ENCODE data around the gene ACO2. TPM values are rescaled to one million over a fixed set of nuclear protein-coding genes. Genes with fewer than 3 reads are reported as not detected.
A peak's percentile ranks its signal among the peaks of the same experiment; 100 is the strongest.
"Not testable (repeated sequence)": the region's sequence is repeated elsewhere in the genome, so short reads cannot be mapped to it uniquely, and the experiment has no call there.

The ACO2 gene
- total RNA-seq, 4 donors from 2014 or later: 81.3 to 205 (median 135) TPM

DNA sequence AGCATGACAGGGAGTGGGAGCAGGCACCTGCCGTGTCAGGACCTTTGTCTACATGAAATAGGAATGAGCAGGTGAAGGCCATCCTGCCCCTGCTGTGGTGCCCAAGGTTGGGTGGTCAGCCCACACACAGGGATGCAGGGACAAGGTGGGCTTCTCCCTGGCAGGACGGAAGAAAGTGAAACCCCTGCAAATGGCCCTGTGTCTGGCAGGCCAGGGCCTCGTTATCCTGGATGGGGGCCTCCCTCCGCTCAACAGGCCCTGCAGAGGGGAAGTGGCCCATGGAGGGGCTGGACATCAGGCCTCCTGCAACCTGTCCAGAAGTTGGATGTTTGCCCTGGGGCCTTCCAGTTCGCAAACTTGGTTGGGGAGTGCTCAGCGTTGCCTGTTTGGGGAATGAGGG, 37.3 kb upstream of the ACO2 start:
- WGBS, 2 donors: 87 to 89% methylated on average over 3 to 6 of the region's 6 CpGs
- no peak for DNase-seq
- peaks cover 21 to 25% of the 10 kb centered on the region in 2 donors for H3K36me3 ChIP-seq
- H3K4me3 ChIP-seq (replicated peaks in 1 of 3): no peak overlapping the region
- TF ChIP-seq CTCF (IDR thresholded peaks at IDR 0.05) (no peak), POLR2A (IDR thresholded peaks at IDR 0.05) (no peak)
- H3K27ac ChIP-seq: peak overlapping the region in 1 of 3 donors; percentile 8
- H3K4me1 ChIP-seq: peaks cover 12 to 21% of the 10 kb centered on the region in 2 donors
- intact Hi-C loops (cut with DNase I): no loop called here
- H3K9me3 ChIP-seq: no peaks in the 10 kb centered on the region
- H3K27me3 ChIP-seq: no peaks in the 10 kb centered on the region

- Histone ChIP-seq H3K27ac (peak overlapping the region in 2 of 3 donors; percentile 10 to 50), H3K4me1 (peaks cover 12 to 21% of the 10 kb centered on the region in 2 donors), H3K36me3 (peaks cover 30 to 34% of the 10 kb centered on the region in 2 donors)
- DNase-seq; H3K9me3 ChIP-seq; H3K4me3 ChIP-seq (replicated peaks in 1 of 3); intact Hi-C loops (cut with DNase I); H3K27me3 ChIP-seq: not testable (repeated sequence)
- WGBS, 2 donors: 81 to 83% methylated on average over 1 of the region's 1 CpG
These were observed 35.4 kb upstream of the ACO2 start for GRCh38 chr22:41433480-41433879.

DNA sequence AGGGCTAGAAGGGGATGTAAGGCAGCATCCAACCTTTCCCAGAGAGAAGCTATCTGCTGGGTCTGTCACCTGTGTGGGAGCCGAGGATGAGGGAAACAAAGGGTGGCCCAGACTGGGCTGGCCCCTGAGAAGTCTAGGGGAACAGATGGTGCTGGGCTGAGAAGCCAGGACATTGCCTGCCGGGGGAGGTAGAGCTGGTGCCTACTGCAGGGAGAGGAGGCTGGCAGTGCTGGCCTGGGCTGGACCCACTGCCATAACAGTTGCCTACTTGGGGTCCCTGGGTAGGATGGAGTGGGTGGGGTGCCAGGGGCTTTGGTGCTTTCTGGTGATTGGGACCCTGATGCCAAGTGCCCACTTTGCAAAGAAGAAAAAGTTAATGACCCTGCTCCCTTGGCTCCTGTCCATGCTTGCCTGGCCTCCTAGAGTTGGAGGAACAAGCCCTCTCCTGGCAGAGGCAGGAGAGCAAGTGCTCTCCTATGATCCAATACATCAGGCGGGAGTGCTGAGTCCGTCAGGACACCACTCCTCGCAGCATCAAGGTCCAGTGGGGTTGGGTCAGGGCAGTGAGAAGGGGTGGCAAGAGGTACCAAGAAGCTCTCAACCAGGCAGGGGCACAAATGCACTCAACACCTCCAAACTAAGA, 34.4 kb upstream of the ACO2 start:
- WGBS, 2 donors: 74 to 84% methylated on average over 5 of the region's 5 CpGs
- H3K9me3 ChIP-seq; H3K27me3 ChIP-seq; DNase-seq; H3K4me3 ChIP-seq (replicated peaks in 1 of 3); intact Hi-C loops (cut with DNase I): not testable (repeated sequence)
- peaks cover 22 to 31% of the 10 kb centered on the region in 2 donors for H3K4me1 ChIP-seq
- peak overlapping the region; percentile 6 to 30 (median 29) for H3K27ac ChIP-seq
- H3K36me3 ChIP-seq: peaks cover 30 to 34% of the 10 kb centered on the region in 2 donors

DNA sequence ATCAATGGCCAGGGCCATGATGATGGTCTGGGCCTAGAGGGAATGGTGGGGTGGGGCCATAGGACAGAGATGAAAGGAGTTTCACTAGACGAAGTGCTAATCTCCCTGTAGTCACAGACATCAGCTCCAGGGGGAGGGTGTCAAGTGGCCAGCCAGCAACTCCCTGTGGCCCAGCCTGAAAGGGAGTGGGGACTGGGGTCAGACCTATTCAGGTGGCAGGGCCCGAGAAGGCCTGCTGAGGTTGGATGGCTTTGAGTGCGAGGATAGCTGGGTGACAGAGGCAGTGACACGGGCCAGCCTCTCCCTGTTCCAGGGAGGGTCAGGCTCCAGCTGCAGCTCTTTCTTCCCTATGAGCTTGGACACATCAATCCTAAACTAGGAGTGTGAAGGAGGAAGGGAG, 33.4 kb upstream of the ACO2 start:
- 83 to 87% methylated on average over 4 of the region's 4 CpGs for WGBS, 2 donors
- TF ChIP-seq POLR2A (IDR thresholded peaks at IDR 0.05): no peak
- no peak for TF ChIP-seq CTCF (IDR thresholded peaks at IDR 0.05)
- H3K27ac ChIP-seq: peak overlapping the region in 2 of 3 donors; percentile 24 to 29

DNA sequence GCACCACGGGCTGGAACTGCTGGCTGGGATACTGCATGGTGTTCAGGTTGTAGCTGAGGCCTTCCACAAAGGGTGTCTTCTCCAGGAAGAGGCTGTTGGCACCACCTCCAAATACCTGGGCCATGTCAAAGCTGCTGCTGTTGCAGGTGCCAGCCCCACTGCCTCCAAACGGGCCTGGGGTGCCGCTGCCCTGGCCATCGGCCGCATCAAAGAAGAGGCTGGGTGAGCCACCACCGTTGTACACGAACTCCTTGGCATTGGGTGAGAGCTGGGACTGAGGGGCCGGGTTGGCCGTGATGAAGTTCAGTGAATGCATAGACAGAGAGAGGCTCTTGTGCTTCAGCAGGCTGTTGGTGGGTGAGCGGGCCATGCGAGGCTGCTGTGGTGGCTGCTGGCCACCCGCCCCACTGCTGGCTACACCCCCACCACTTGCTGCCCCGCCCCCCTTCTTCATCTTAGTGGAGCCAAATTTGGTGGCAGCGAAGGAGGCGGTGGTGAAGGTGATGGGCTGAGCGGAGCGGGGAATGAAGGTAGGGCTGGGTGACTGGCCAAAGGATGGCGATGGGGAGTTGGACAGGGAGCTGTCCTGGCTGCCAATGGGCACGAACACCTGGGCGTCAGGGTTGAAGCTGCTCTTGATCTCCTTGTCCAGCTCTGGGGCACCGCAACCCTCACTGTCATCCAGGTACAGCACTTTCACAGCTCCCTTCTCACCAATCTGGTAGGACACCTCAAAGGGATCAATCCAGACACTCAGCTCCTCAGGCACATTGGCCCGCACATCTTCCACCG, 32.4 kb upstream of the ACO2 start:
- peak overlapping the region in 1 of 3 donors; percentile 24 for H3K27ac ChIP-seq

More for the DNA sequence above, 33.4 kb upstream of the ACO2 start:
- no peak for DNase-seq
- H3K4me1 ChIP-seq: peaks cover 26 to 42% of the 10 kb centered on the region in 2 donors
- H3K27me3 ChIP-seq: no peaks in the 10 kb centered on the region
- H3K36me3 ChIP-seq: peaks cover 30 to 34% of the 10 kb centered on the region in 2 donors
- no peaks in the 10 kb centered on the region for H3K9me3 ChIP-seq
- intact Hi-C loops (cut with DNase I): no loop called here
- no peak overlapping the region for H3K4me3 ChIP-seq (replicated peaks in 1 of 3)

More for the DNA sequence above, 32.4 kb upstream of the ACO2 start:
- no peak for TF ChIP-seq CTCF (IDR thresholded peaks at IDR 0.05)
- no peak for TF ChIP-seq POLR2A (IDR thresholded peaks at IDR 0.05)
- H3K27me3 ChIP-seq: no peaks in the 10 kb centered on the region
- 83 to 85% methylated on average over 13 to 19 of the region's 23 CpGs for WGBS, 2 donors
- H3K4me3 ChIP-seq (replicated peaks in 1 of 3): no peak overlapping the region
- intact Hi-C loops (cut with DNase I): no loop called here
- DNase-seq: no peak
- H3K9me3 ChIP-seq: no peaks in the 10 kb centered on the region
- peaks cover 30 to 34% of the 10 kb centered on the region in 2 donors for H3K36me3 ChIP-seq
- H3K4me1 ChIP-seq: peaks cover 31 to 48% of the 10 kb centered on the region in 2 donors
